HG03103 (cell line): Measurements from ENCODE around the gene TFAM.

Experiments used
- ATAC-seq: cut with Tn5 transposase; IDR thresholded peaks from one replicate; pipeline ENCODE4 v1.9.1; 2021; ENCODE audit warnings: low read depth; ENCODE audit not compliant: unreplicated experiment

The TFAM gene

DNA sequence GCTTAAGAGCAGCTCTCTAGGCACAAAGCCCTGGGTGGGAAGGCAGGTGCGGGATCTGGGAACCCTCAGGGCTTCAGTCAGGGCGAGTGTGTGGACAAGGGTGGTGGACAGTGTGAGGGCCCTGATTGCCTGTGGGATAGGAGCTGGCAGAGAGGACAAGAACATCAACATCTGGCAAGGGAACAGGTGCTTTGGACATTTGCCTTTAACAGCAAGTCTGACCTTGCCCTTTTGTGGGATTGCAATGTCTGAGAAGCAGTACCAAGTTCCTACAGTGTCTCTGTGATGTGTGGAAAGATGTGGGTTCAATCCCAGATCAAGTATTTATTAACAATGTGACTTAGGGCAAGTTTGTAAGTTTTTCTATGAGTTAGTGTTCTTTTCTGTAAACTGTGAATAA lies 46.7 kb downstream of the TFAM start:
- no peak for ATAC-seq

DNA sequence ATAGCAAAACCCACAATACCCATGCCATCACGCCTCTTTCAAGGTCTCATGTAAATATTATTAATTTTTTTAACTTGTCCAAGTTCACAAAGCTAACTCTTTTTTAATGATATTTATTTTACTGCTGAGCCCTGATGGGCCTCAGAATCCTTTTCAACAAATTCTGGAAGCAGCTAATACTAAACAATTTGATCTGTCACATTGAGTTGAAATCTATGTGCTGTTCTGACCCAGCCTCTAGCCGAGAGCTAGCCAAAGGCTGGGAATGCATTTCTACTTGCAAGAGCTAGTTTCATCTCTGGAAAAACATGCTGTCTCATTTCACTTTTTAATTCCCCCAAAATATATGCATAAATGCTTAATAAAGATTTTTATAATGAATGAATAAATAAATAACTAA lies 47.9 kb downstream of the TFAM start:
- ATAC-seq, result no peak

DNA sequence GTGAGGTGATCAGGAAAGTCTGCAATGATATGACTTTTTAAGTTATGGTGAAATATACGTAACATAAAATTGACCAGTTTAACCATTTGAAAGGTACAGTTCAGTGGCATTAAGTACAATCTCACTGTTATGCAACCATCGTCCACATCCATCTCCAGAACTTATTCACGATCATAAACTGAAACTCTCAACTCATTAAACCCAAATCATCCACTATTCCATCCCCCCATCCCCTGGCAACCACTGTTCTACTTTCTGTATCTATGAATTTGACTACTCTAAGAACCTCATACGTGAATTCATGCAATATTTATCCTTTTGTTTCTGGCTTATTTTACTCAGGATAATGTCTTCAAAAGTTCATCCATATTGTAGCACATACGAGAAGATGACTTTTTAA lies 48.4 kb downstream of the TFAM start:
- no peak for ATAC-seq

DNA sequence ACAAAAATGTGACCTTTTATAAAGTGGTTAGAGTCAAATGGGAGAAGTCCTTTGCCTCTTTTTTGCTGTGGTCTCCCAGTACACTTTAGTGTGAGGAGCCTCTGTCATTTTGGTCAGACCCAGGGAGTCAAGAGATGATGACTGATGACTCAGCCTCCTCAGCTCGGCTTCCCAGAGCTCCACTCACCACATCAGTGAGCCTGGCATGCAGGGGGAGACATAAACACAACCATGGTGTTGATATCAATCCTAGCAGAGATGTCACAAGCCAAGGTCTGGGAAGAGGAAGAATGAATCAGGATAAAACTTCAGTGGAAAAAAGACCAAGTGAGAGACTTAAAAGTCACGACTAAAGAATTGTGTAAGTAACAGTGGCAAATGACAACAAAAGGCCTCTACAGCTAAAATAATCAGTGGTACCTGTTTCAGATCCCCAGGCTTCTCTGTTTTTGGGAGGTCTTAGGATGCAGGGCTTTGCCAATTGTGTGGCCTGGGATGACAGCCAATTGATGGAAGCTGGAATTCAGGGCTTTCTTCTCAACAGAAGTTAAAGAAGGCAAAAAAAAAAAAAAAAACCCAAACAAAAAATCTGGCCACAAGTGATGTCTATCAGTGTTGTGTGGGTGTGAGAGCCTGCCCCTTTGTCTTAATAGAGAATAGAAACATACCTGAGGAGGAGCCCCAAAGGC lies 50.2 kb downstream of the TFAM start:
- ATAC-seq, result no peak

DNA sequence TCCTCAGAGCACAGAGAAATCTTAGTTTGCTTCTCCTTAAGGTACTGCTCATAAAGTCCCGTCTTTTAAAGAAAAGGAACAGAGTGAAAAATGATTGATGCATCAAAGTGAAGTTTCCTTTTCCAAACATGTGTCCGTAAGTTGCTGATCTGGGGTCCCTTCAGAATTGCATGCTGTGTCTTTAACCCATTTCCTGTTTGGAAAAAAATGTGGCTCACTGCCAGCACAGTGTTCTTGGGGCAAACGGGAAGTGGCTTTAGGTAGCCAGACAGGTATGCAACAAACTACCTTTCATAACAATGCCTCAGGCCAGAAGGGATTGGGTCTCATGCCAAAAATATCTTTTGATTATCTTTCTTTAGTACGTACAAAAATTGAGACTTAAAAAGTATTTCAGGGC lies 50.9 kb downstream of the TFAM start:
- ATAC-seq, result no peak

DNA sequence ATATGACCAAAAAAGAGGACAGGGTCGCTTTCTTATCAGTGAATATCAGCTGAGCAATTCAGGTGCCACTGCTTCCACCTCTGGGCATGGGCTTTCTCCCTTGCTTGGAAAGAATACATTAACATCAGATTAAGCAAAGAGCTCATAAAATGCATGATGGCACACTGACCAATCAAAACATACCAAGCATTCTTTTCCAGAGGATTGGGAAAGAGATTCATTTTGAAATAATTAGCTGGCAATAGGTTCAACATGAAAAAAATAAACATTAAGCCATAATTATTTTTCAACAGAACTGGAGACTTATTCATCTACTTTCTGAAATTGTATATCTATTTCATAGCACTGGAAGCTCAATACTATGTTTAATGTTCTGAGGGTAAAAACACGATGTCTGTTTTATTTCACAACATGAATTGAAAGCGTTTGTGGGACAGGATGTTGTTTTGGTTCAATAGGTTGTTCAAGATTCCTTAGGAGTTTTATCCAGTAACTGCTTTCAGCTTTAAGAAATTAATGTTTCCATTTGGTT lies 53.2 kb downstream of the TFAM start:
- no peak for ATAC-seq

DNA sequence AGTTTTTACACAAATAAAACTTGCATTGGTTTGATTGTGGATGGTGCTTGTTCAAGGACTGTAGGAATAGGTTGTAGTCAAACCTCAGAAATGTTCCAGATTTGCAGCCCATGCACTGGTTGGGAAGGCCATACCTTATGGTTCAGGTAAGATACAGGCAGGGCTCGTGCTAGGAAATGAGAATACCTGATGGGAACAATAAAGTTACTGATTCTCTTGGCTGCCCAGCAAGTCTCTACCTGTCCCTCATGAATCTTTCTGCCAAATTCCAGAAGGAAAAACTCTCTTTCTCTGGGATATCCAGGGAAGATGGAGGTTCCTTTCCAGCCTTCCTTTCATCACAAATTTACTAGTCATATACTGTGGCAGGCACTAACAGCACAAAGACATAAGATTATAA lies 53.8 kb downstream of the TFAM start:
- no peak for ATAC-seq

DNA sequence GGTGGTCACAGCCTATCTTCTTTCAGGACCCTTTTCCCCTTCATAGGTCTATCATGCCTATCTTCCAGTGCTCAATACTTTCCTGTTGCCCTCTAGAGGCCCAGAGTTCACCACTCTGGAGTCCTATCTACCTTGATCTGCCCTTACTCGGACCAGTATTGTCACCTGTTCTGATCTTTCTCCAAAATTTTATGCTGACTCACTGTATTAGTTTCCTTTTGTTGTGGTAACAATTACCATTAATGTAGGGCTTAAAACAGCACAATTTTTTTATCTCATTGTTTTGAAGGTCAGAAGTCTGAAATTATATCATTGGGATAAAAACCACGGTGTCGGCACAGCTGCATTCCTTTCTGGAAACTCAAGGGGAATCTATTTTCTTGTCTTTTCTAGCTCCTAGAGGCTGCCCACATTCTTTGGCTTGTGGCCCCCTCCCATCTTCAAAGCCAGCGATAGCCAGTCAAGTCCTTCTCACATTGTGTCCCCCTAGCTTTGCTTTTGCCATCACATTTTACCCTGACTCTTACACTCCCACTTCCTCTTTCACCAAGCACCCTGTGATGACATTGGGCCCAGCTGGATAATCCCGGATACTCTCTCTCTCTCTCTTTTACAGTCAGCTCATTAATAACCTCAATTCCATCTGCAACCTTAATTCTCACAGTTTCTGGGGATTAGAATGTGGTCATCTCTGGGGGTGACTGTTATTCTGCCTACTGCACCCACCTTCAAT lies 54.6 kb downstream of the TFAM start:
- ATAC-seq, result no peak

DNA sequence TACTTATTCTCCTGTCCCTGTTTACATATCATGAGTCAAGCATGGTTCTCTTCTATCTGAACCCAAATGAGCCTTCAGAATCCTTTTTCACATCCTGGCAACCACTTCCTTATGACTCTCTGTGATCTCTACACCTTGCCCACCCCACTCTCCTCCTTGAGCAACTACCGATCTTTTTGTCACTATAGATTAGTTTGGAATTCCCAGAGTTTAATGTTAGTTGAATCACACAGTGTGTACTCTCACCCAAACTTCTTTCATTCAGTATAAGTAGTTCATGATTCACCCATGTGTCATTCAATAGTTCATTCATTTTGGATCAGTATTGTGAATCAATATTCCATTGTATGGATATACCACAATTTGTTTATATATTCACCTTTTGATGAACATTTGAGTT lies 55.3 kb downstream of the TFAM start:
- no peak for ATAC-seq

DNA sequence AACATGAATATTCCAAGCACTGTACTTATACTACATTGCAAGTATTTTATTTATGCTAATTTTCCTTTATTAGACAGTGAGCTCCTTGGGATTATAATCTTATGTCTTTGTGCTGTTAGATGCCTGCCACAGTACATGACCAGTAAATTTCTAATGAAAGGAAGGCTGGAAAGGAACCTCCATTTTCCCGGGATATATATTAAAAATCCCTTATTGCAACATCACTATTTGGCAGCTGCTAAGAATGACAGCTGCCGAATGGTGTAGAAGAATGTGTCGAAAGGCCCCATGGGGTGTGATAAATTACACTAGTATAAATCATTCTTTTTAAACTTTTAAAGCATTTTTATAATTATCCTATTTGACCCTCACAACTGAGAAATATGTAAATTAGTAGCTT lies 59.1 kb downstream of the TFAM start:
- no peak for ATAC-seq

DNA sequence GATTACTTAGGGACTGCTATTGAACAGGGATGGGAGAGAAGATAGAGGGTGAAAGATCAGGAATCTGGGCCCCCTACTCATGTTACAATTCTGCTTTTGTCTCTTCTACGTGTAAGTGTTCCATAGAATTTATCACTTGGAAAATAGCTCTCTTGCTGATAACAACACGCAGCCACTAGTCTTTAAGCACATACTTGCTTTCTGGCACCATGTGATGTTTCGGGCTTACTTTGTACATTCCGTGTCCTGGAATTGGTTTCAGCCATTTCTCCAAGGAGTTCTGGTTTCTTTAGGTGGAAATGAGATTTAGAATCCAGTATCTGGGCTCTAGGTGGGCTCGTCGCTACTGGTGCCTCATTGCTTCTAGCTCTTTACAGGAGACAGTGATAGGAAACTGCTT lies 59.7 kb downstream of the TFAM start:
- no peak for ATAC-seq

DNA sequence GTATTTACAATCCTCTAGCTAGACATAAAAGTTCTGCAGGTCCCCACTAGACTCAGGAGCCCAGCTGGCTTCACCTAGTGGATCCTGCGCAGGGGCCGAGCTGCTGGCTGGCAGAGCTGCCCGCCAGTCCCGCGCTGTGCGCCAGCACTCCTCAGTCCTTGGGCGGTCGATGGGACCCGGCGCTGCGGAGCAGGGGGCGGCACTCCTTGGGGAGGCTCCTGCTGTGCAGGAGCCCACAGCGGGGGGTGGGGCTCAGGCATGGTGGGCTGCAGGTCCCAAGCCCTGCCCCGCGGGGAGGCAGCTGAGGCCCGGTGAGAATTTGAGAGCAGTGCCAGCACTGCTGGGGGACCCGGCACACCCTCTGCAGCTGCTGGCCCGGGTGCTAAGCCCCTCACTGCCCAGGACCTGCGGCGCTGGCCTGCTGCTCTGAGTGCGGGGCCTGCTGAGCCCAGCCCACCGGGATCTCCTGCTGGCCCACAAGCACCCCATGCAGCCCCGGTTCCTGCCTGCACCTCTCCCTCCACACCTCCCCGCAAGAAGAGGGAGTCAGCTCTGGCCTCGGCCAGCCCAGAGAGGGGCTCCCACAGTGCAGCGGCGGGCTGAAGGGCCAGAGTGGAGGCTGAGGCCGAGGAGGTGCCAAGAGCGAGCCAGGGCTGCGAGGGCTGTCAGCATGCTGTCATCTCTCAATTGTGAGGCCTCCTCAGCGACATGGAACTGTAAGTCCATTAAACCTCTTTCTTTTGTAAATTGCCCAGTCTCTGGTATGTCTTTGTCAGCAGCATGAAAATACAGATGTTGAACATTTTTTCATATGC lies 63.1 kb downstream of the TFAM start:
- no peak for ATAC-seq
